Activated B cell treated with CpG ODN at 0.5 μM for 24 hours (primary cell): ENCODE results near the gene QRICH1. TPM values are rescaled to one million over a fixed set of nuclear protein-coding genes. Genes with fewer than 3 reads are reported as not detected.

Experiments used
- ATAC-seq: fragments of 200-7000 bp; cut with Tn5 transposase; one replicate; pipeline ENCODE4 v1.10.0; 2021; ENCODE audit warnings: low read depth, mild to moderate bottlenecking, moderate library complexity
- CTCF ChIA-PET: fragments of 350-600 bp; sonication (Branson Sonifier 250); formaldehyde crosslinking; loops from one replicate; lab custom pipeline; 2021; ENCODE audit warnings: antibody characterized with exemption; lab: Charles Lee
- POLR2A ChIA-PET: fragments of 350-600 bp; sonication (Branson Sonifier 250); formaldehyde crosslinking; loops from one replicate; lab custom pipeline; 2021; ENCODE audit warnings: antibody characterized with exemption; lab: Charles Lee
- DNase-seq: peaks from one replicate; pipeline ENCODE4 v3.0.0; 2022
- H3K27ac Mint-ChIP-seq: one replicate; pipeline ENCODE4 v1.8.0; 2020; ENCODE audit warnings: mixed read lengths
- H3K27me3 Mint-ChIP-seq: one replicate; pipeline ENCODE4 v1.8.0; 2021; ENCODE audit warnings: mixed read lengths
- H3K36me3 Mint-ChIP-seq: one replicate; pipeline ENCODE4 v1.8.0; 2021; ENCODE audit warnings: low read depth, mixed read lengths
- H3K4me1 Mint-ChIP-seq: one replicate; pipeline ENCODE4 v1.8.0; 2021; ENCODE audit warnings: mixed read lengths
- H3K4me3 Mint-ChIP-seq: one replicate; pipeline ENCODE4 v1.8.0; 2020; ENCODE audit warnings: mild to moderate bottlenecking, mixed read lengths
- H3K9me3 Mint-ChIP-seq: one replicate; pipeline ENCODE4 v1.8.0; 2020; ENCODE audit warnings: mixed read lengths
- intact Hi-C: fragments of 100-400 bp; cut with micrococcal nuclease; formaldehyde crosslinking; loops from one replicate; pipeline ENCODE4 v1.15.1; 2024
- total RNA-seq: library from RNA; stranded (reverse); gene quantifications from 2 replicates; pipeline ENCODE4 v1.2.3, GENCODE V29; 2022
- TF ChIP-seq, protein P1 (sequence below): fragments of 200-600 bp; IDR thresholded peaks from one replicate; pipeline ENCODE4 v1.8.0; 2022; ENCODE audit warnings: antibody characterized with exemption, mild to moderate bottlenecking

Gene QRICH1
- total RNA-seq, 1 donor from 2014 or later: 155 TPM

DNA sequence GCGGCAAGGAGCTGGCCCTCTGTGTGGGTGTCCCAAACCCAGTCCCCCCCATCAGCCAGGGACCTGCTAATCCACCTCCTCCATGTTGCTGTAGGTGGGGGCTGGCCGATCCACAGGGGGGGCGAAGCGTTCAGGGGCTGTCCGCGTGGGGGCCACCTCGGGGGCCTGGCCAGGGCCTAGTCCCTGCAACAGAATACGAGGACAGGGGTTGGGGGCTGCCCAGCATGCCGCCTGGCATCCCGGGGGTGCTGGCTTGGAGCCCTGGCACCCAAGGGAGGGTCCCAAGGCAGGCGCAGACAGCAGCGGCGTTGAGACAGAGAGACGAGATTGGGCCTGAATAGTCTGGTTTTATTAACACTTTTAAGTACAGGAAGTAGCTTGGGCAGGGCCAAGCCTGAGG, 14.5 kb upstream of the QRICH1 start:
- TF ChIP-seq, protein P1, sequence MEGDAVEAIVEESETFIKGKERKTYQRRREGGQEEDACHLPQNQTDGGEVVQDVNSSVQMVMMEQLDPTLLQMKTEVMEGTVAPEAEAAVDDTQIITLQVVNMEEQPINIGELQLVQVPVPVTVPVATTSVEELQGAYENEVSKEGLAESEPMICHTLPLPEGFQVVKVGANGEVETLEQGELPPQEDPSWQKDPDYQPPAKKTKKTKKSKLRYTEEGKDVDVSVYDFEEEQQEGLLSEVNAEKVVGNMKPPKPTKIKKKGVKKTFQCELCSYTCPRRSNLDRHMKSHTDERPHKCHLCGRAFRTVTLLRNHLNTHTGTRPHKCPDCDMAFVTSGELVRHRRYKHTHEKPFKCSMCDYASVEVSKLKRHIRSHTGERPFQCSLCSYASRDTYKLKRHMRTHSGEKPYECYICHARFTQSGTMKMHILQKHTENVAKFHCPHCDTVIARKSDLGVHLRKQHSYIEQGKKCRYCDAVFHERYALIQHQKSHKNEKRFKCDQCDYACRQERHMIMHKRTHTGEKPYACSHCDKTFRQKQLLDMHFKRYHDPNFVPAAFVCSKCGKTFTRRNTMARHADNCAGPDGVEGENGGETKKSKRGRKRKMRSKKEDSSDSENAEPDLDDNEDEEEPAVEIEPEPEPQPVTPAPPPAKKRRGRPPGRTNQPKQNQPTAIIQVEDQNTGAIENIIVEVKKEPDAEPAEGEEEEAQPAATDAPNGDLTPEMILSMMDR: no peak
- intact Hi-C loops: no loop called here
- CTCF ChIA-PET: no interaction called here

DNA sequence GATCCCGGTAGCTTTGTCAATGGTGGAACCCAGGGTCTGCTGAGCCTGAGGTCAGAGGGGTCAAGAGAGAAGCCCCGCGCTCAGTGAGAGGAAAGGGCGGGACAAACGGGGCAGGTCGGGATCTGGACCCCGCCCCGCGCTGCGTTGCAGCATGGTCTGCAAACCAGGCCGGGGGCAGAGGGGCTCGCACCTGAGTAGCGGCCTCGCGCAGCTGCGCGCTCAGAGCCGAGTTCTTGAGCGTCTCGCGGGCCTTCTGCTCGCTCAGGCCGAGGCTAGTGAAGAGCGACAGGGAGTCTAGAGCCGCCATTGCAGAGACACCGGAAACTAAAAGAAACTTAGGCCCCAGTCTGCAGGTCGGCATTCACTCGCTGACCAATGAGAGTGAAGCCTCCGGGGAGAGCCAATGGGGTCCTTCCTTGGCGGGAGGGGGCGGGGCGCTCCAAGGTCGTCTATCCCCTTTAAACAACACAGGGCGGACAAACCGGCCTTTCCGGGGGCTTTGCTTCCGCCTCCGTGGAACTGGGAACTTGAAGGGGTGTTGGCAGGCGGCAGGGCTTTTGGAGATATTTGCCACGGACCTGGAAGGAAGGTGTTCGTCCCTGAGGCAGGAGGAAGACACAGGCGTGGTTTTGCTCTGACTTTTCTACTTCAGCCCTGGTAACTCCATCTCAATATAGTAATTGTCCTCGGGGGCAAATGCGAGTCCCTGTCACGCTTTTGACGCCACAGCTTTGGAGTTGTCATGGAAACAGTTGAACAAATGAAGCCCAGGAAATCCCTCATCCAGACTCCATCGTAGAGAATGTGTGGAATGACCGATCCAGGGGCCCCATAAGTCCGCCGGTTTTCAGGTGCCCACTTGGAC, 10.8 kb upstream of the QRICH1 start, which contains the start of gene QARS1:
Gene QARS1, minus strand, starts transcription at position 331 of the 865 bp plus-strand sequence. Its CDS starts 24 bp downstream, at position 307.
- ATAC-seq: peak; percentile 99
- intact Hi-C loops: loop anchor here (1.0 kb wide), 3 partner anchors 10 to 236 kb away; partner anchors contain the start of genes QRICH1, USP19 and USP4
- Mint-ChIP-seq H3K27ac (peak within 1 kb of the TSS; percentile 97), H3K36me3 (peaks cover 54% of the 10 kb centered on the region), H3K4me1 (peaks cover 28% of the 10 kb centered on the region), H3K4me3 (peak within 1 kb of the TSS; percentile 98), H3K27me3 (no peaks in the 10 kb centered on the region), H3K9me3 (no peaks in the 10 kb centered on the region)
- TF ChIP-seq, protein P1: no peak
- DNase-seq: peak; percentile 77
- CTCF ChIA-PET: interaction anchor here (1.0 kb wide), 1 partner anchor 10 kb away, joined by 5 read pairs; the partner anchor contains the start of gene QRICH1
- POLR2A ChIA-PET: interaction anchor here (0.6 to 5.4 kb wide), 9 partner anchors 10 to 1139 kb away, joined by 3 to 57 read pairs (median 4); partner anchors contain the start of genes IMPDH2, NDUFAF3, QRICH1 and USP19

More for the DNA sequence above, 14.5 kb upstream of the QRICH1 start:
- POLR2A ChIA-PET: interaction anchor here (1.6 kb wide), 1 partner anchor 14 kb away, joined by 4 read pairs; the partner anchor contains the start of gene QRICH1
- no peak for ATAC-seq
- Mint-ChIP-seq H3K27me3 (no peaks in the 10 kb centered on the region), H3K36me3 (peaks cover 54% of the 10 kb centered on the region), H3K9me3 (no peaks in the 10 kb centered on the region), H3K4me3 (no peak overlapping the region), H3K27ac (no peak overlapping the region), H3K4me1 (peaks cover 25% of the 10 kb centered on the region)
- no peak for DNase-seq

DNA sequence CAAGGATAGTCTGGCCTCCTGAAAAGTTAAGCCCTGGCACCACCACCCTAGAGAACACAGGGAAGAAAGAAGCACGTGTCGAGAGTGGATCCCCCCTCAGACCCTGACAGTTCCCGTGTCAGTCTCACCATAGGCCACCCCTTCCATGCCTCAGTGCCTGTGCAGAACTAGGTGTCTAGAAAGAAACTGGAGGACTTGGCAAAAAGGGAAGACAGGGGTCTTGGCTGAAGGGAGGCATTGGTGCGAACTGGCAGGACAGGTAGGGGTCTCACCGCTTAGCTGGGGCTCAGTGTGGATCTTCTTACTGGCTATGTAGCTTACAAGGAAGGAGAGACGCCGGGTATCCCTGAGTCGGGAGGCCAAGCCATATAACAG, 10.2 kb upstream of the QRICH1 start:
- DNase-seq (no peak), ATAC-seq (no peak)
- Mint-ChIP-seq H3K4me1 (peaks cover 28% of the 10 kb centered on the region), H3K27me3 (no peaks in the 10 kb centered on the region), H3K9me3 (no peaks in the 10 kb centered on the region), H3K36me3 (peaks cover 54% of the 10 kb centered on the region), H3K27ac (peak overlapping the region; percentile 97), H3K4me3 (peak overlapping the region; percentile 98)
- ChIA-PET CTCF (interaction anchor here (1.0 kb wide), 1 partner anchor 10 kb away, joined by 5 read pairs; the partner anchor contains the start of gene QRICH1), POLR2A (interaction anchor here (0.6 to 5.4 kb wide), 6 partner anchors 10 to 1138 kb away, joined by 3 to 57 read pairs (median 8); partner anchors contain the start of genes IMPDH2, NDUFAF3, QRICH1 and USP19)
- TF ChIP-seq, protein P1: no peak
- intact Hi-C loops: loop anchor here (1.0 kb wide), 3 partner anchors 10 to 236 kb away; partner anchors contain the start of genes QRICH1, USP19 and USP4

DNA sequence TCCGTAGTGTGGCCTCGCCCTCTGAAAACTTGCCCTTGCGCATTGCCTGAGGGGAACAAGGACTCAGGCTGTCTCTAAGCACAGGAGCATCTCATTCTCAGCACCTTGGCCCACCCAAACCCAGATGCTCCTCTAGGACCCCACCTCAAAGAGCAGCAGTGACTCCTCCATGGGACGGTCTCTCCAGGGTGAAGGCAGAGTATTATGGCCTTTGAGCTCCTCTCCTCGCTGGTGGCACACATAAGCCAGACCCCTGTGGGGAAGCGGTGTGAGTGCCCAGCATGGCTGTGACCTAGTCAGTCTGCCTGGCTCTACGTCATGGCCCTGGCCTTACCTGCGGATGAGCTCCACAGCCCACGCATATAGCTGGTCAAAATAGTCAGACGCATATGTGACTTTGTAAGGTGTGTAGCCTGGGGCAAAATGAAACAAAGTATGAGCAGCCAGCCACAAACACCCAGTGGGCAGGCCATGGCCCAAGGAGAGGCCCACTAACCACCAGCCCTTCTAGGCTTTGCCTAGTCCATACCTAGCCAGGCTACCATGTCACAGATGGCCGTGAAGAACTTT, 6.3 kb upstream of the QRICH1 start:
- POLR2A ChIA-PET: interaction anchor here (0.9 to 1.1 kb wide), 2 partner anchors 21 kb away, joined by 3 to 5 read pairs; partner anchors contain the start of gene USP19
- H3K9me3 Mint-ChIP-seq: no peaks in the 10 kb centered on the region
- CTCF ChIA-PET: no interaction called here
- intact Hi-C loops: no loop called here
- TF ChIP-seq, protein P1: no peak
- peaks cover 20% of the 10 kb centered on the region for H3K4me1 Mint-ChIP-seq
- DNase-seq: no peak
- H3K36me3 Mint-ChIP-seq: peaks cover 68% of the 10 kb centered on the region
- no peak overlapping the region for H3K27ac Mint-ChIP-seq
- H3K4me3 Mint-ChIP-seq: no peak overlapping the region
- no peaks in the 10 kb centered on the region for H3K27me3 Mint-ChIP-seq
- ATAC-seq: no peak
